Tracheal epithelial cell (primary cell): ENCODE data around the gene DPYSL3. TPM values are rescaled to one million over a fixed set of nuclear protein-coding genes. Genes with fewer than 3 reads are reported as not detected.

Experiments used
- total RNA-seq: library from RNA; depleted of rRNA; stranded (reverse); fragments of >200 nt; gene quantifications from 2 replicates; pipeline ENCODE4 v1.2.1, GENCODE V29; 2014

Gene DPYSL3
- 4.0 and 7.7 TPM in 2 replicates for total RNA-seq

DNA sequence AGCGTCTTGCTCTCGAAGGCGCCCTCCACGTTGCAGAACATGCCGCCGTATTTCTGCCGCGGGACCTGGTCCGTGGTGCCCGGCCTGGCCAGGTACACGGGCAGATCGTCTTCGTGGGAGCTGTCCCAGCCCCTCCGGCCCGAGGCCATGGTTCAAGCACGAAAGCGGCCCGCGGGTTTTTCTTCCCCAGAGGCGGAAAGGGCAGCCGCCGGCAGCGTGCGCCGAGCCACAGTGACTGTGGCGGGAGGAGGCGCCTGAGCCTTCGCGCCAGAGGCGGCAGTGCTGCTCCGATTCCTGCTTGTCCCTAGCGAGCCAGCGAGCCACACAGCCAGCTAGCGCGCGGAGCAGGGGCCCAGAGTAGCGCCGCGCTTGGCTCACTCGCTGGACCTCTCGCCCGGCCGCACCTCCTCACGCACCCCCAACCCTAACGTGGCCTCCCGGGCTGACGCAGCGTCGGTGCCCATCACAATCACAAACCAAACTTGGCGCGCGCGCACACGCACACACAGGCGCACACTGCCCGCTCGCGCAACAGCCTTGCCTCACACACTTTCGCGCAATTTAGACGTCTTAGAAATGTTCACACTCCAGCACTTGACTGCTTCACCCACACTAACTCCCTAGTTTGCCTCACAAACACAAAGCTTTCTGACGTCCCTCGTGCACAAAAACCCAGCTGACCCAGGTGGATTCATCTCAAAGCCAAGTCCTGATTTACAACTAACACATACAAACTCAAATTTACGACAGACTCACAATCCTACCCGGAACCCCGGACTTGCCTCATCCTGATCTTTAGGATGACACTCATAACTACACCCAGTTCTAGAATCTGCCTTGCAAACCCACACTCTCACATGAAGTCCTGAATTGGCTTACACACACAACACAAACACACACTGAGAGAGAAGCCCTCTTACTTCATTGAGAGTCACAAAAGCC lies at the start of gene DPYSL3:
Gene DPYSL3 (minus strand): TSS at position 359 of the 942 bp plus-strand sequence. CDS start 210 bp downstream, at position 149.

